ENCODE data around the gene EMID1. TPM values are rescaled to one million over a fixed set of nuclear protein-coding genes. Genes with fewer than 3 reads are reported as not detected.

The EMID1 gene
- total RNA-seq, 1 experiment from 2014 or later: 5.4 TPM

- H4K5ac ChIP-seq (ENCODE audit: insufficient read length, low read depth, low read length): no peak overlapping the region
- Mint-ChIP-seq H3K4me1 (no peaks in the 10 kb centered on the region), H3K36me3 (ENCODE audit: insufficient read depth in 1 of 3, low read depth in 3 of 3) (peaks cover 3 to 22% (median 10%) of the 10 kb centered on the region in 3 experiments), H3K9me3 (no peaks in the 10 kb centered on the region), H3K27me3 (ENCODE audit: low read depth) (no peaks in the 10 kb centered on the region), H3K27ac (no peak overlapping the region), H3K4me3 (no peak overlapping the region)
- no peak for TF ChIP-seq CTCF (conservative IDR thresholded peaks at IDR 0.05)
- no peak overlapping the region for H3K14ac ChIP-seq (ENCODE audit: insufficient read depth, low read length)
- H2BK15ac ChIP-seq (ENCODE audit: low read depth, low read length): no peak overlapping the region
- no peaks in the 10 kb centered on the region for H3K27me3 ChIP-seq (ENCODE audit: insufficient read depth, low read length)
- no peak overlapping the region for H3K18ac ChIP-seq (ENCODE audit: insufficient read length, low read depth, low read length)
- H4K8ac ChIP-seq (replicated peaks; ENCODE audit: insufficient read length, low read depth, low read length): no peak overlapping the region
- WGBS (ENCODE audit: extremely low coverage, insufficient read length, low lambda C conversion rate): no CpG with 5 or more reads among the region's 13 CpGs
- no peaks in the 10 kb centered on the region for H3K4me1 ChIP-seq (ENCODE audit: insufficient read depth, low read length)
- H3K9ac ChIP-seq (ENCODE audit: extremely low read depth, insufficient read length, low read length): no peak overlapping the region
- H3K4me2 ChIP-seq (ENCODE audit: insufficient read depth, insufficient read length, low read length): no peak overlapping the region
- H3K23ac ChIP-seq (ENCODE audit: insufficient read length, low read depth, low read length): no peak overlapping the region
- H3K4ac ChIP-seq (ENCODE audit: low read depth, low read length): no peak overlapping the region
- H4K20me1 ChIP-seq (ENCODE audit: control insufficient read depth, insufficient read depth, insufficient read length): no peaks in the 10 kb centered on the region
- DNase-seq: no peak
- H3K79me1 ChIP-seq (ENCODE audit: insufficient read depth, low read depth, low read length, poor library complexity, severe bottlenecking): no peaks in the 10 kb centered on the region
- no peaks in the 10 kb centered on the region for H3K23me2 ChIP-seq (ENCODE audit: insufficient read length, low read depth, low read length, poor library complexity, severe bottlenecking)
- no peaks in the 10 kb centered on the region for H3K9me3 ChIP-seq (ENCODE audit: control insufficient read depth, low read depth, low read length)
- H3K79me2 ChIP-seq (ENCODE audit: insufficient read depth, low read length): no peaks in the 10 kb centered on the region
- H3K56ac ChIP-seq (ENCODE audit: insufficient read length, low read depth, low read length): no peak overlapping the region
- no peak overlapping the region for H3K27ac ChIP-seq (ENCODE audit: insufficient read length, low read depth, low read length)
- no peak overlapping the region for H2BK120ac ChIP-seq (ENCODE audit: low read depth, low read length, poor library complexity, severe bottlenecking)
- H2AFZ ChIP-seq (ENCODE audit: low read length): no peak overlapping the region
- H2AK5ac ChIP-seq (ENCODE audit: insufficient read length, low read length): no peak overlapping the region
- no peak overlapping the region for H4K91ac ChIP-seq (ENCODE audit: insufficient read length, low read depth, low read length)
- no peak overlapping the region for H2BK20ac ChIP-seq (ENCODE audit: low read depth, low read length, poor library complexity, severe bottlenecking)
- no peak overlapping the region for H2BK12ac ChIP-seq (ENCODE audit: insufficient read length, low read depth, low read length)
- no peak overlapping the region for H3T11ph ChIP-seq (ENCODE audit: low read length)
- no peak overlapping the region for H2BK5ac ChIP-seq (ENCODE audit: insufficient read length, low read length)
These were observed 54.4 kb downstream of the EMID1 start for GRCh38 chr22:29260031-29260560.

Measured in H9 (cell line).